OCI-LY3 (cell line): Measurements from ENCODE around the gene EIF2B1.
"Not testable (repeated sequence)": the region's sequence is repeated elsewhere in the genome, so short reads cannot be mapped to it uniquely, and the experiment has no call there.

Experiments
- H2AFZ ChIP-seq: fragments of 200-600, 300-600 bp; shearing (Covaris generic); 2 replicates; pipeline ENCODE4 v1.6.0; 2014; ENCODE audit warnings: antibody characterized with exemption, low read depth, low read length
- H3K27ac ChIP-seq: fragments of 200-600, 300-600 bp; sonication (generic); 2 replicates; pipeline ENCODE4 v1.5.1; 2014; ENCODE audit warnings: mild to moderate bottlenecking, low read length, moderate library complexity, mixed read lengths
- H3K27me3 ChIP-seq: fragments of 200-600, 300-600 bp; sonication (generic); 2 replicates; pipeline ENCODE4 v1.6.1; 2014; ENCODE audit warnings: low read depth, low read length, mixed read lengths
- H3K36me3 ChIP-seq: fragments of 200-600, 300-600 bp; sonication (generic); replicated peaks from 2 replicates; pipeline ENCODE3; 2014; ENCODE audit warnings: low read depth, low read length, mixed read lengths
- H3K4me1 ChIP-seq: fragments of 300-600, 200-600 bp; sonication (generic); 2 replicates; pipeline ENCODE4 v1.6.1; 2014; ENCODE audit warnings: low read length, mixed read lengths
- H3K4me2 ChIP-seq: fragments of 200-600, 300-600 bp; sonication (generic); 2 replicates; pipeline ENCODE4 v1.6.1; 2014; ENCODE audit warnings: low read length, mixed read lengths
- H3K4me3 ChIP-seq: fragments of 300-600, 200-600 bp; sonication (generic); 2 replicates; pipeline ENCODE4 v1.5.1; 2014; ENCODE audit warnings: antibody characterized with exemption, mild to moderate bottlenecking, low read length, moderate library complexity
- H3K79me2 ChIP-seq: fragments of 300-600, 200-600 bp; shearing (Covaris generic); 2 replicates; pipeline ENCODE4 v1.6.1; 2014; ENCODE audit warnings: mild to moderate bottlenecking, low read length, mixed read lengths
- H3K9ac ChIP-seq: fragments of 300-600, 200-600 bp; shearing (Covaris generic); 2 replicates; pipeline ENCODE4 v1.6.0; 2014; ENCODE audit warnings: mild to moderate bottlenecking, low read length, moderate library complexity
- H3K9me3 ChIP-seq: fragments of 200-600, 300-600 bp; shearing (Covaris generic); 2 replicates; pipeline ENCODE4 v1.6.1; 2014; ENCODE audit warnings: low read length, mixed read lengths; ENCODE audit not compliant: insufficient read depth
- H4K20me1 ChIP-seq: fragments of 200-600, 300-600 bp; sonication (generic); 2 replicates; pipeline ENCODE4 v1.6.1; 2016; ENCODE audit warnings: low read length, mixed read lengths; ENCODE audit not compliant: insufficient read depth
- CTCF ChIP-seq: fragments of 200-600, 300-600 bp; sonication (generic); IDR thresholded peaks from 2 replicates; pipeline ENCODE4 v1.5.1; 2014; ENCODE audit warnings: antibody characterized with exemption, low read length, low read depth
- EZH2phosphoT487 ChIP-seq: fragments of 200-600 bp; shearing (Covaris generic); IDR thresholded peaks from 2 replicates; pipeline ENCODE4 v1.6.1; 2018; ENCODE audit warnings: antibody characterized with exemption, mixed run types, low read depth

EIF2B1 gene

GRCh38 chr12:123608182-123608581 is 25.3 kb downstream of the EIF2B1 start:
- no peak overlapping the region for H3K4me2 ChIP-seq
- no peak for TF ChIP-seq EZH2phosphoT487
- TF ChIP-seq CTCF, result no peak
- no peak overlapping the region for H3K9ac ChIP-seq
- H3K79me2 ChIP-seq, result peaks cover 70% of the 10 kb centered on the region
- H3K27ac ChIP-seq, result no peak overlapping the region
- peaks cover 5% of the 10 kb centered on the region for H3K4me1 ChIP-seq
- H4K20me1 ChIP-seq, result peaks cover 5% of the 10 kb centered on the region; the same call in 1 of the 2 replicates
- H3K27me3 ChIP-seq, result no peaks in the 10 kb centered on the region
- H2AFZ ChIP-seq, result no peak overlapping the region
- H3K9me3 ChIP-seq, result no peaks in the 10 kb centered on the region
- H3K36me3 ChIP-seq, result peaks cover 69% of the 10 kb centered on the region
- no peak overlapping the region for H3K4me3 ChIP-seq

GRCh38 chr12:123607756-123608155 is 25.7 kb downstream of the EIF2B1 start:
- Histone ChIP-seq H3K79me2 (peaks cover 74% of the 10 kb centered on the region), H3K9me3 (no peaks in the 10 kb centered on the region), H3K27me3 (no peaks in the 10 kb centered on the region), H3K4me3 (no peak overlapping the region), H4K20me1 (peaks cover 5% of the 10 kb centered on the region; the same call in 1 of the 2 replicates), H3K9ac (no peak overlapping the region), H3K4me2 (no peak overlapping the region), H3K4me1 (peaks cover 9% of the 10 kb centered on the region), H2AFZ (no peak overlapping the region), H3K36me3 (peaks cover 66% of the 10 kb centered on the region), H3K27ac (no peak overlapping the region)
- TF ChIP-seq CTCF (no peak), EZH2phosphoT487 (no peak)

DNA sequence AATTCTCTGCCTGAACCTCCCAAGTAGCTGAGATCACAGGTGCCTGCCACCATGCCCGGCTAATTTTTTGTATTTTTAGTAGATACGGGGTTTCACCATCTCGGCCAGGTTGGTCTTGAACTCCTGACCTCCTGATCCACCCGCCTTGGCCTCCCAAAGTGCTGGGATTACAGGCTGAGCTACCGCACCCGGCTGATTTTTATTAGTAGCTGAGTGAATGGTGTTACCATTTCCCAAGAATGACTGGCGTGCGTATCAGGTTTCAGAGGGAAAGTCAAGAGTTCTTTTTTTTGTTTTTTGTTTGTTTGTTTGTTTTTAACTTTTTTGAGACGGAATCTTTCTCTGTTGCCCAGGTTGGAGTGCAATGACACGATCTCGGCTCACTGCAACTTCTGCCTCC is 30.0 kb downstream of the EIF2B1 start:
- H2AFZ ChIP-seq, H3K4me3 ChIP-seq, H3K9ac ChIP-seq, H3K9me3 ChIP-seq, H4K20me1 ChIP-seq, H3K27ac ChIP-seq, H3K27me3 ChIP-seq: not testable (repeated sequence)
- Histone ChIP-seq H3K79me2 (peaks cover 78% of the 10 kb centered on the region), H3K36me3 (peaks cover 40% of the 10 kb centered on the region), H3K4me2 (peak overlapping the region; percentile 99), H3K4me1 (peaks cover 14% of the 10 kb centered on the region)

GRCh38 chr12:123602651-123603195 is 30.8 kb downstream of the EIF2B1 start:
- Histone ChIP-seq H3K9ac (peak overlapping the region; percentile 99), H2AFZ (peak overlapping the region; percentile 81; the same call in 1 of the 2 replicates), H3K79me2 (peaks cover 76% of the 10 kb centered on the region), H3K36me3 (peaks cover 33% of the 10 kb centered on the region), H3K4me1 (peaks cover 14% of the 10 kb centered on the region), H3K27me3 (no peaks in the 10 kb centered on the region), H3K27ac (peak overlapping the region; percentile 73), H3K9me3 (no peaks in the 10 kb centered on the region), H3K4me2 (peak overlapping the region; percentile 99), H4K20me1 (0 out of 2 replicates have a peak, but pooled peaks cover 5% of the 10 kb centered on the region), H3K4me3 (peak overlapping the region; percentile 97)
- no peak for TF ChIP-seq CTCF
- no peak for TF ChIP-seq EZH2phosphoT487
